H1 (cell line): ENCODE data around the gene POMT2. TPM values are rescaled to one million over a fixed set of nuclear protein-coding genes. Genes with fewer than 3 reads are reported as not detected.

Experiments used
- CBX8 ChIP-seq: fragments of 300-800, 300-1000 bp; sonication (generic); IDR thresholded peaks from 2 replicates; pipeline ENCODE4 v1.7.1; 2016; ENCODE audit warnings: low read depth, low read length, borderline replicate concordance
- E2F6 ChIP-seq: IDR thresholded peaks from 2 replicates; pipeline ENCODE4 v1.6.1; 2012; ENCODE audit warnings: inconsistent platforms
- JUN ChIP-seq: IDR thresholded peaks from 2 replicates; pipeline ENCODE4 v1.6.1; 2011; ENCODE audit warnings: low read depth, mild to moderate bottlenecking, improper control_type of control experiment, low read length
- KDM5A ChIP-seq: fragments of 200-600 bp; IDR thresholded peaks from 2 replicates; pipeline ENCODE4 v1.7.1; 2012; ENCODE audit warnings: mild to moderate bottlenecking, low read length, inconsistent platforms, mixed read lengths
- POU5F1 ChIP-seq: IDR thresholded peaks from 2 replicates; pipeline ENCODE4 v1.6.1; 2011; ENCODE audit warnings: low read depth, mild to moderate bottlenecking, low read length, moderate library complexity
- polyA plus RNA-seq, 7 experiments: library from polyadenylated mRNA; depleted of rRNA in 3 of 7; stranded (reverse) in 5 of 7; unstranded in 2 of 7; fragments of >200 nt in 5 of 7; fragments of 200-250 nt in 2 of 7; gene quantifications; 1 replicate in 5 of 7; 2 replicates in 1 of 7; 4 replicates in 1 of 7; pipeline versions ENCODE4 v1.2.1 to v1.2.3, GENCODE V29; 2011 to 2013; ENCODE audit warnings: missing spikeins in 2 of 7, mixed read lengths in 2 of 7
- total RNA-seq: library from RNA; stranded (reverse); fragmentation: NEBNext Ultra II Directional; extraction: Animal tissue kit (Norgen Biotek cat#: 25700); gene quantifications from 2 replicates; pipeline ENCODE4 v1.2.1, GENCODE V29; 2021

Gene POMT2
- total and polyA plus RNA-seq, 2 of the 8 experiments (the other 6 are each of a cell fraction or from before 2014, with no cell fraction given) = 20.8 to 44.9 TPM

DNA sequence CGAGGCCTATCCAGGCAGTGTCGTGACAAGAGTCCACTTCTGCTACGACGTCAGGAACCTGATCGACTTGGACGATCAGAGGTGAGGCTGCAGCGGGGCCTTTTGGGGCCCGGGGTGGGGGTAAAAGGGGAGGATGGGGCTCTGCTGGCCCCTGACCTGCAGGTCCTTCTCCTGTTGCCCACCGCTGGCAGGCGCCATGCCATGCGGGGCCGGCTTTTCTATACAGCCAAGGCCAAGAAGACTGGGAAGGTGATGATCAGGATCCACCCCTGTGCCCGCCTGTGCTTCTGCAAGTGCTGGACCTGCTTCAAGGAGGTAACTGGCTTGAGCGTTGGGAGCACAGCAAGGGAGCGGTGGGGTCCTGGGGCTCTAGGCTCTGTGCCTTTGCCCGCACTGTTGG lies 81.3 kb downstream of the POMT2 start (continued):
- TF ChIP-seq POU5F1 (no peak), E2F6 (no peak), CBX8 (no peak), KDM5A (no peak), JUN (no peak)
- TF ChIP-seq, all 59 proteins: peak for 0
